ENCODE measurements around the gene ADAM10.

DNA sequence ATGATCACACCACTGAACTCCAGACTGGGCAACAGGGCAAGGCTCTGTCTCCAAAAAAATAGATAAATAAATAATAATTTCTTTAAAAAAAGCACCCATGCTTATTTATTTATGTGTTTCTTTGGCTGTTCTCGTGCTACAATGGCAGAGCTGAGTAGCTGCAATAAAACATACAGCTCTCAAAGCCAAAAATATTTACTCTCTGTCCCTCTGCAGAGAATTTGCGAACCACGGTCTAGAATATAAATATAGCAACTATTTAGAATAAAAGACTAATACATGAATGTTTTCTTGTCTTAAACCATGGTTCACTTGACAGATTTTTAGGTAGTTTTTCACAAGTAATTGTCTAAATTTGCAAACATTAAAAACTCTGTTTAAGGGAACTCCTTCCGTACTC lies 72.7 kb downstream of the ADAM10 start:
- TF ChIP-seq ZSCAN30 (tag by site-specific recombination; IDR thresholded peaks at IDR 0.05) (no peak), CTCF (tag by site-specific recombination; IDR thresholded peaks at IDR 0.05) (no peak), GLI2 (tag by site-specific recombination; IDR thresholded peaks at IDR 0.05; ENCODE audit: borderline replicate concordance, low read depth) (no peak)

All from HEK293 (cell line).